Activated naive CD4-positive, alpha-beta T cell treated with Interleukin-2 at 50 U/mL for 16 hours (primary cell): Measurements from ENCODE around the gene CLIC2.
"Not testable (repeated sequence)": the region's sequence is repeated elsewhere in the genome, so short reads cannot be mapped to it uniquely, and the experiment has no call there.

Source experiments
- DNase-seq: peaks from one replicate; pipeline ENCODE4 v3.0.0-alpha.2; 2020

CLIC2 gene

GRCh38 chrX:155334486-155335336 is at the start of gene CLIC2:
Gene CLIC2 (minus strand): TSS chrX:155334614. CDS start chrX:155334427, 187 bp downstream.
- no peak for DNase-seq

DNA sequence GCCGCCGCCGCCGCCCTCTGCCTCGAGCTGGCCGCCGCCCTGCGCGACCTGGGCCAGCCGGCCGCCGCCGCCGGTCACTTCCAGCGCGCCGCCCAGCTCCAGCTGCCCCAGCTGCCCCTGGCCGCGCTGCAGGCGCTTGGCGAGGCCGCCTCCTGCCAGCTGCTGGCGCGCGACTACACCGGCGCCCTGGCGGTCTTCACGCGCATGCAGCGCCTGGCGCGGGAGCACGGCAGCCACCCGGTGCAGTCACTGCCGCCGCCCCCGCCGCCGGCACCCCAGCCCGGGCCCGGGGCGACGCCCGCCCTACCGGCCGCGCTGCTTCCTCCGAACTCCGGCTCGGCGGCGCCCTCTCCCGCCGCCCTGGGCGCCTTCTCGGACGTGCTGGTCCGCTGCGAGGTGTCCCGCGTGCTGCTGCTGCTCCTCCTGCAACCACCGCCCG is 48.1 kb upstream of the CLIC2 start:
- not testable (repeated sequence) for DNase-seq

DNA sequence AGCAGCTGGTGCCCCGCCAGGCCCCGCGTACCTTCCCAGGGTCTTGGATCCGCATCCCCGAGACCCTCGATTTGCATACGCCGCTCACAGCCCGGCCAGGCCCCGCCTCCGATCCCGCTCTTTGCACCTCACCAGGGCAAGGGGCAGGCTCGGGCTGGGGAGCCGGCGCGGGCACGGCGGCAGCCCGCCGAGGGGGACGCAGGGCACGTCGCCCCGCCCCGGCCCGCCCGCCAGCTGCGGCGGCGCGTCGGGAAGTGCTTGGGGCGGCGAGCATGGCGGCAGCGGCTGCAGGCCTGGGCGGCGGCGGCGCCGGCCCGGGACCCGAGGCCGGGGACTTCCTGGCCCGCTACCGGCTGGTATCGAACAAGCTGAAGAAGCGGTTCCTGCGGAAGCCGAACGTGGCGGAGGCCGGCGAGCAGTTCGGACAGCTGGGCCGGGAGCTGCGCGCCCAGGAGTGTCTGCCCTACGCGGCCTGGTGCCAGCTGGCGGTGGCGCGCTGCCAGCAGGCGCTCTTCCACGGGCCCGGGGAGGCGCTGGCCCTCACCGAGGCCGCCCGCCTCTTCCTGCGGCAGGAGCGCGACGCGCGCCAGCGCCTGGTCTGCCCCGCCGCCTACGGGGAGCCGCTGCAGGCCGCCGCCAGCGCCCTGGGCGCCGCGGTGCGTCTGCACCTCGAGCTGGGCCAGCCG is 47.6 kb upstream of the CLIC2 start, which contains the start of gene F8A2:
Gene F8A2 (plus strand): TSS at position 253 of the 686 bp plus-strand sequence. CDS start 20 bp downstream, at position 273.
- DNase-seq = not testable (repeated sequence)

- not testable (repeated sequence) for DNase-seq
Measured at GRCh38 chrX:155379802-155380201, 45.4 kb upstream of the CLIC2 start.

- DNase-seq = not testable (repeated sequence)
Measured at GRCh38 chrX:155373777-155374458, 39.5 kb upstream of the CLIC2 start.

DNA sequence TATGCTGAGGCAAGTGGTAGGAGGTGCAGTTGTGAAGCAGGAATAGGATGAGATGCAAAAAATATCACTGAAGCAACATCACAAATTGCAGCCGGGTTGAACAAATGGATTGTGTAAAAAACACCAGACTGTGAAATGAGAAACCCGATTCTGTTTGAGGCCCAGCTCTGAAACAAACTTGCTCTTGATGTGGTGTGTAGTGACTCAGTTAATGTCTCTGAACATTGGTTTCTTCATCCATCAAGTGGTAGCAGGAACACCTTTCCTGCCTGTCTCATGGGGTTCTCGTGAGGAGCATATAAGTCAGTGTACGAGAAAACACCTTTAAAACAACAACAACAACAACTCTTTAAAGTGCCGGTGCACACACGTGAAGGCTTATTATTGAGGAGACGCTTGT is 29.3 kb upstream of the CLIC2 start:
- not testable (repeated sequence) for DNase-seq

- not testable (repeated sequence) for DNase-seq
Measured at GRCh38 chrX:155349448-155349847, 15.0 kb upstream of the CLIC2 start.

DNA sequence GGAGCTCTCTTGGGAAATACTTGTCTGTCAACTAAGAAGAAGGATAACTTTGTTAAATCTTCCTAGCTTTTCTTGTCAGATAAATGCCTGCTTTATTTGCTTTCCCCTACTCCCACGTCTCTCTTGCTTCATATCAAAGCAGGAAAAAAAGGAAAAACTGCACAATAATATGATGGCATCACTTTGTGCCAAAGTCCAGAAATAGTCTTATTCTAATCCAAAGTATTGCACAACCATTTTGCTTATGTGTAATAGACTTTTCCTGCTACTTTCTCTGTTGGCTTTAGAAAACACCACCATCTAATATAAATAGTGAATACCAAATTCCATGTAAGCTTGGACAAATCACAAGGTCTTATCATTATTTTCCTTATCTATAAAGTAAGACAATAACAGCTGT is 11.3 kb upstream of the CLIC2 start:
- not testable (repeated sequence) for DNase-seq

DNA sequence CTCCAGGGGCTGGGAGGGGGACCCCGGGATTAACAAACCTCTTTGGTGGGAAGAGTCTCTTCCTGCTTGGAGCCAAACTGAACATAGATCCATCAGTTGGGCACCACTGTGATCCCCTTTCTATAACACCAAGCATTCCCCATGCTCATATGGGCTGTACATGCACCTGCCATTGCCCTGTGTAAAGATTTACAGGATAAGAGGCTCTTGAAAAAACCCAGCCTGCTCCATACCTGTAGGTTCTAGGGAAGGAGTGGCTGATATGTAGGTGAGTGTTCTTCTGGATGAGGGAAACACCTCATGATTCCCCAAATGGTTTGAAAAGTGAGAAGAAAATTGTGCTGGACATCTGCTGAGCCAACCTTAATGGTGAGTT is 911 bp upstream of the CLIC2 start:
- DNase-seq = not testable (repeated sequence)

DNA sequence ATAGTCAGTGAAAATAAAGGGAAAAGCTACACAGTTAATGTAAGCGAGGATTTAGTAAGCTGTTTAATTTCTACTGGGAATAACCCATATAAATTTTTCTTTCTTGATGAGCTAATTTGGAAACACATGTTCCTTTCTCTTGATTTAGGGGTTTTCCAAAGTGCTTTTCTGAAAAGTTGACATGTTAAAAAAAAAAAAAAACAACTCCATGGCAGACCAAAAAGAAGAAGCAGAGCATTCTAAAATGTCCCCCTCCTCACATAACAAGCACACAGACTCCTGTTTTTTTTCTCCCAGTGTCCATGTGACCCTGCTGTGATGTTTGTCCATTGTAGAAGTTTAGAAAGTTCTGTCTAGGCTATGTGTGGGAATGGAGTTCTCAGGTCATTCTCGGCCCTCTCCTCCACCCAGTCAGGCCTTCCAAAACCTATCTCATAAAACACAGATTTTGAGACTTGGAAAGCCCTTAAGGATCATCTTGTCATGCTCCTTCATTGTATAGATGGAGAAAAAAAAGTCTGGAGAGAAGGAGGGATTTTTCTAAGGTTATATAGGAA is 792 bp downstream of the CLIC2 start:
- no peak for DNase-seq

DNA sequence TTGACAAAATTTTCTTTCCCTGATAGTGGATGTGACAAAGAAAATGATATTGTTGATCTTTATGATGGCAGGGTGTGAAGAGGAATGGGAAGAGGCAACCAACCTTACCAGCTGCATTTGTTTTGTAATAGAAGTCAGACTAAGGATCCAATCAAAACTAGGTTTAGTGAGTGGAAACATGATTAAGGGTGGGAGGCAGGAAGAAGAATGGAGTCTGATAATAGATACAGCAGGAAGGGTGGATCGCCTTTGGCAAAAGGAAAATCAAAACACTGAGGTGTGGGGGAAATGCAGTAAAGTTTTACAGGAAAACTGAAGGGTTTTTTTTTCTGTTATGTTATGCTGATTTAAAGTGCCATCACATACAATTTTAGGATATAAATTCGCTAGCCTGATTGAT is 3.4 kb downstream of the CLIC2 start:
- DNase-seq = no peak

- DNase-seq = no peak
Measured at GRCh38 chrX:155329293-155329692, 5.1 kb downstream of the CLIC2 start.

DNA sequence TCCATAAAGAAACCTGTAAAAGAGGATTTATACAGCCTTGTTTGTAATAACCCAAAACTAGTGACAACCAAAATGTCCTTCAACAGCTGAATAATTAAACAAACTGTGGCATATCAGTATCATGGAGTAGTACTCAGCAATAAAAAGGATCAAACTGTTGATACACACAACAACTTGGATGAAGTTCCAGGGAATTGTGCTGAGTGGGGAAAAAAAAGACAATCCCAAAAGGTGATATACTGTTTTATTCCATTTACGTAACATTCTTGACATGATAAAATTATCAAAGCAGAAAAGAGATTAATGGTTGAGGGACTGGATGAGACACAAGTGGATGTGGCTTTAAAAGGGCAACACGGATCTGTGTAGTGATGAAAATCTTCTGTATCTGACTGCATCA is 7.8 kb downstream of the CLIC2 start:
- DNase-seq = no peak

DNA sequence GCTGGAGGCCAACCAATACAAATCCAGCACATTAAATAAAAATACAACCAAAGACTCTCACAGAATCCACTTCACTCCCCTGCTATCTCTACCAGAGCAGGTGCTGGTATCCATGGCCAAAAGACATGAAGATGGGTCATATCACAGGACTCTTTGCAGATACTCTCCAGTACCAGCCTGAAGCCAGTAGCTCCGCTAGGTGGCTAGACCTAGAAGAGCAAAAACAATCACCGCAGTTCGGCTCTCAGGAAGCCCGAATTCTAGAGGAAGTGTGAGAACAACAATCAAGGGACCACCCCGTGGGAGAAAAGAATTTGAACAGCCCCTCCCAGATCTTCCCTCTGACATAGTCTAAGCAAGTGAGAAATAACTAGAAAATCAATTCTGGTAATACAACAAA is 20.2 kb downstream of the CLIC2 start:
- DNase-seq = no peak

- no peak for DNase-seq
Measured at GRCh38 chrX:155313766-155314165, 20.6 kb downstream of the CLIC2 start.

DNA sequence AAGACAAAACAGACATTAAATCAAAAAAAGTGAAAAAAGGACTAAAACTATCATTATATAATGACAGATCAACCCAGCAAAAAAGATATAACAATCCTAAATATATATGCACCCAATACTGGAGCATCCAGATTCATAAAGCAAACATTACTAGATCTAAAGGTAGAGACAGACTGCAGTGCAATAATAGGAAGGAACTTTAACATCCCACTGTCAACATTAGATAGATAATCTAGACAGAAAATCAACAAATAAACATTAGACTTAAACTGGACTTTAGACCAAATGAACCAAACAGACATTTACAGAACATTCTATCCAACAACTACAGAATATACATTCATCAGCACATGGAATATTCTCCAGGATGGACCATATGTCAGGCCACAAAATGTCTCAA is 40.6 kb downstream of the CLIC2 start:
- DNase-seq = no peak

DNA sequence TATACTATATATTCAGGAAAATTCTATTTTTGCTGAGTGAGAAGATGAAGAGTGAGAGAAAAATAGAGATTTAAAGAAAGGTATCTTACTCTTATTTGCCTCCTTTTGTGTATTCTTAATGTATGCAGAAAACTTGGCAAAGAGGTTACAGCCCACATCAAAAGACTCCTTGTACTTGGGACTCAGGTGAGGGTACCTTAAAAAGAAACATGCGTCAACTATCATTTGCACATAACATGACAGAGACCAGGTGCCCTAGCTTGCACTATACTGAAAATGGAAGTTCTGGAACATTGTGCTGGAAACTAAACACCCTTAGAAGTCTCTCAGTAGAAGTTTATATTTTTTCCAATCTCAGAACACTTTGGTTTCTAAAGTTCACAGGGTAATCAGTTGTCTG is 54.5 kb downstream of the CLIC2 start:
- no peak for DNase-seq

GRCh38 chrX:155270969-155271368 is 63.4 kb downstream of the CLIC2 start:
- DNase-seq = no peak

DNA sequence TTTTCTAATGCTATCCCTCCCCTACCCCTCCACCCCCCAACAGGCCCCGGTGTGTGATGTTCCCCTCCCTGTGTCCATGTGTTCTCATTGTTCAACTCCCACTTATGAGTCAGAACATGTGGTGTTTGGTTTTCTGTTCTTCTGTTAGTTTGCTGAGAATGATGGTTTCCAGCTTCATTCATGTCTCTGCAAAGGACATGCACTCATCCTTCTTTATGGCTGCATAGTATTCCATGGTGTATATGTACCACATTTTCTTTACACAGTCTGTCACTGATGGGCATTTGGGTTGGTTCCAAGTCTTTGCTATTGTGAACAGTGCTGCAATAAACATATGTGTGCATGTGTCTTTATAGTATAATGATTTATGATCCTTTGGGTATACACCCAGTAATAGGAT is 66.4 kb downstream of the CLIC2 start:
- not testable (repeated sequence) for DNase-seq

DNA sequence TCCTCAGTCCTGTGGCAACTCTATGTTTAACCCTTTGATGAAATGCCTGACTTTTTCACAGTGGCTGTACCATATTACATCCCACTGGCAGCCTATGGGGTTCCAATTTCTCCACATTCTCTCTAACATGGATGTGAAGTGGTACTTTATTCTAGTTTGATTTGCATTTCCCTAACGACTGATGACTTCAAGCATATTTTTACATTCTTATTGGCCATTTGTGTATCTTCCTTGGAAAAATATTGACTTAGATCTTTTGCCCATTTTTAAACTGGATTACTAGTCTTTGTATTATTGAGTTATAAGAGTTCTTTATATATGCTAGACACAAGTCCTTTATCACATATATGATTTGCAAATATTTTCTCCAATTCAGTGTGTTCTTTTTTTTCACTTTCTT is 68.0 kb downstream of the CLIC2 start:
- no peak for DNase-seq

GRCh38 chrX:155263854-155264628 is 70.4 kb downstream of the CLIC2 start, which contains the start of gene RAB39B:
Gene RAB39B (minus strand): TSS chrX:155264491. CDS start chrX:155264288, 203 bp downstream.
- DNase-seq = peak; percentile 77
